OCI-LY1 (cell line): ENCODE measurements around the gene SLC26A11.

Experiments
- H2AFZ ChIP-seq: fragments of 200-600 bp; sonication (generic), shearing (Covaris generic); 2 replicates; pipeline ENCODE4 v1.6.0; 2014; ENCODE audit warnings: antibody characterized with exemption, mild to moderate bottlenecking, low read length
- H3F3A ChIP-seq: fragments of 200-600 bp; sonication (generic), shearing (Covaris generic); 2 replicates; pipeline ENCODE4 v1.6.0; 2014; ENCODE audit warnings: mild to moderate bottlenecking, antibody characterized with exemption, low read length, moderate library complexity; ENCODE audit not compliant: insufficient read depth
- H3K27ac ChIP-seq: fragments of 200-600 bp; sonication (generic); 2 replicates; pipeline ENCODE4 v1.5.1; 2014; ENCODE audit warnings: low read length, mixed run types, mild to moderate bottlenecking, low read depth; ENCODE audit not compliant: poor library complexity, severe bottlenecking
- H3K27me3 ChIP-seq: fragments of 200-600 bp; sonication (generic); 2 replicates; pipeline ENCODE4 v1.6.0; 2014; ENCODE audit warnings: antibody characterized with exemption, mild to moderate bottlenecking, low read length, moderate library complexity; ENCODE audit not compliant: insufficient read depth
- H3K36me3 ChIP-seq: fragments of 200-600 bp; sonication (generic); 2 replicates; pipeline ENCODE4 v1.6.1; 2014; ENCODE audit warnings: mild to moderate bottlenecking, antibody characterized with exemption, low read length, moderate library complexity, mixed read lengths; ENCODE audit not compliant: insufficient read depth
- H3K4me1 ChIP-seq: fragments of 200-600 bp; sonication (generic); 2 replicates; pipeline ENCODE4 v1.5.1; 2014; ENCODE audit warnings: mild to moderate bottlenecking, low read length, moderate library complexity; ENCODE audit not compliant: insufficient read depth, severe bottlenecking
- H3K4me2 ChIP-seq: fragments of 200-600 bp; sonication (generic), shearing (Covaris generic); 2 replicates; pipeline ENCODE4 v1.6.1; 2014; ENCODE audit warnings: low read length
- H3K4me3 ChIP-seq: fragments of 200-600 bp; sonication (generic); 2 replicates; pipeline ENCODE4 v1.5.1; 2014; ENCODE audit warnings: low read length, low read depth, mild to moderate bottlenecking, mixed read lengths; ENCODE audit not compliant: poor library complexity, severe bottlenecking
- H3K79me2 ChIP-seq: fragments of 200-600 bp; shearing (Covaris generic); 2 replicates; pipeline ENCODE4 v1.6.1; 2016; ENCODE audit warnings: mixed run types, low read length, mixed read lengths; ENCODE audit not compliant: insufficient read depth
- H3K9ac ChIP-seq: fragments of 200-600 bp; sonication (generic), shearing (Covaris generic); 2 replicates; pipeline ENCODE4 v1.6.1; 2014; ENCODE audit warnings: mild to moderate bottlenecking, low read length, mixed read lengths
- H3K9me2 ChIP-seq: fragments of 200-600 bp; sonication (generic), shearing (Covaris generic); 2 replicates; pipeline ENCODE4 v1.6.1; 2014; ENCODE audit warnings: low read depth, mild to moderate bottlenecking, low read length, mixed read lengths
- H3K9me3 ChIP-seq: fragments of 200-600 bp; shearing (Covaris generic); 2 replicates; pipeline ENCODE4 v1.6.1; 2014; ENCODE audit warnings: low read length, mixed read lengths
- H4K20me1 ChIP-seq: fragments of 200-600 bp; sonication (generic), shearing (Covaris generic); 2 replicates; pipeline ENCODE4 v1.6.0; 2016; ENCODE audit warnings: mild to moderate bottlenecking, low read length; ENCODE audit not compliant: insufficient read depth
- CTCF ChIP-seq: fragments of 200-600 bp; sonication (generic), shearing (Covaris generic); IDR thresholded peaks from 2 replicates; pipeline ENCODE4 v1.5.1; 2017; ENCODE audit warnings: mild to moderate bottlenecking, antibody characterized with exemption, low read length, moderate library complexity, mixed read lengths
- EZH2 ChIP-seq: fragments of 200-600 bp; sonication (generic), shearing (Covaris generic); IDR thresholded peaks from 2 replicates; pipeline ENCODE4 v1.8.0; 2017; ENCODE audit warnings: borderline replicate concordance, mixed run types, mild to moderate bottlenecking, antibody characterized with exemption, low read length, moderate library complexity, mixed read lengths

Gene SLC26A11

GRCh38 chr17:80264205-80265075, 44.2 kb downstream of the SLC26A11 start:
- H3F3A ChIP-seq: no peaks in the 10 kb centered on the region
- H3K4me3 ChIP-seq: peak overlapping the region; percentile 46
- no peaks in the 10 kb centered on the region for H3K27me3 ChIP-seq
- H3K79me2 ChIP-seq: no peaks in the 10 kb centered on the region
- H3K4me2 ChIP-seq: peak overlapping the region; percentile 66
- no peaks in the 10 kb centered on the region for H3K9me3 ChIP-seq
- H3K9ac ChIP-seq: no peak overlapping the region
- H3K4me1 ChIP-seq: peaks cover 41% of the 10 kb centered on the region
- TF ChIP-seq EZH2: no peak
- TF ChIP-seq CTCF: no peak
- no peaks in the 10 kb centered on the region for H4K20me1 ChIP-seq
- H2AFZ ChIP-seq: no peak overlapping the region
- no peak overlapping the region for H3K27ac ChIP-seq
- no peaks in the 10 kb centered on the region for H3K9me2 ChIP-seq
- 0 out of 2 replicates have a peak, but pooled peaks cover 9% of the 10 kb centered on the region for H3K36me3 ChIP-seq

GRCh38 chr17:80265205-80266068, 45.2 kb downstream of the SLC26A11 start:
- H3K27ac ChIP-seq: no peak overlapping the region
- H3K36me3 ChIP-seq: 0 out of 2 replicates have a peak, but pooled peaks cover 11% of the 10 kb centered on the region

More at GRCh38 chr17:80265205-80266068, 45.2 kb downstream of the SLC26A11 start:
- Histone ChIP-seq H3K4me1 (peaks cover 34% of the 10 kb centered on the region), H4K20me1 (no peaks in the 10 kb centered on the region), H2AFZ (no peak overlapping the region), H3K9ac (no peak overlapping the region), H3K9me3 (no peaks in the 10 kb centered on the region), H3F3A (no peaks in the 10 kb centered on the region), H3K9me2 (no peaks in the 10 kb centered on the region), H3K27me3 (no peaks in the 10 kb centered on the region), H3K79me2 (no peaks in the 10 kb centered on the region), H3K4me3 (no peak overlapping the region), H3K4me2 (no peak overlapping the region)
- no peak for TF ChIP-seq CTCF
- TF ChIP-seq EZH2: no peak
